ENCODE measurements around the gene RAB11A.

Gene RAB11A

GRCh38 chr15:65939901-65940617 is 70.8 kb downstream of the RAB11A start:
- DNase-seq (ENCODE audit: low spot score), result no peak

- DNase-seq (ENCODE audit: low spot score), result no peak
These were observed 71.3 kb downstream of the RAB11A start for GRCh38 chr15:65940618-65940909.

All from cerebellar cortex (tissue), 1 donor.